HG02973 (cell line): ENCODE measurements around the gene CAMTA2.
A peak's percentile ranks its signal among the peaks of the same experiment; 100 is the strongest.

Experiments used
- ATAC-seq: cut with Tn5 transposase; IDR thresholded peaks from one replicate; pipeline ENCODE4 v1.9.1; 2021; ENCODE audit warnings: moderate library complexity; ENCODE audit not compliant: unreplicated experiment

Gene CAMTA2

GRCh38 chr17:4947411-4948165 is 39.9 kb downstream of the CAMTA2 start:
- no peak for ATAC-seq

GRCh38 chr17:4947010-4947410 is 40.5 kb downstream of the CAMTA2 start:
- ATAC-seq = no peak

GRCh38 chr17:4946312-4946976 is 41.0 kb downstream of the CAMTA2 start:
- ATAC-seq = no peak

GRCh38 chr17:4945944-4946280 is 41.6 kb downstream of the CAMTA2 start:
- ATAC-seq = no peak

- no peak for ATAC-seq
Observed at GRCh38 chr17:4945176-4945943, 42.1 kb downstream of the CAMTA2 start.

GRCh38 chr17:4944554-4945175 is 42.8 kb downstream of the CAMTA2 start:
- ATAC-seq = no peak

- ATAC-seq = no peak
Observed at GRCh38 chr17:4944163-4944553, 43.3 kb downstream of the CAMTA2 start.

GRCh38 chr17:4942760-4943508 is 44.5 kb downstream of the CAMTA2 start:
- no peak for ATAC-seq

- no peak for ATAC-seq
Observed at GRCh38 chr17:4941319-4941610, 46.2 kb downstream of the CAMTA2 start.

- peak; percentile 4 for ATAC-seq
Observed at GRCh38 chr17:4940555-4941318, 46.7 kb downstream of the CAMTA2 start.

GRCh38 chr17:4939796-4940554 is 47.5 kb downstream of the CAMTA2 start, which contains the start of the genes RNF167 and SLC25A11:
RNF167 (plus strand) TSS chr17:4940268; CDS start chr17:4940910, 642 bp downstream.
SLC25A11 (minus strand) TSS chr17:4940046; CDS start chr17:4939910, 136 bp downstream.
- ATAC-seq = peak; percentile 59

GRCh38 chr17:4939546-4939795 is 48.0 kb downstream of the CAMTA2 start:
- ATAC-seq = peak; percentile 7

GRCh38 chr17:4938688-4939545 is 48.6 kb downstream of the CAMTA2 start:
- no peak for ATAC-seq

GRCh38 chr17:4938069-4938491 is 49.4 kb downstream of the CAMTA2 start:
- ATAC-seq = no peak

GRCh38 chr17:4937553-4937952 is 49.9 kb downstream of the CAMTA2 start:
- no peak for ATAC-seq

- ATAC-seq = no peak
Observed at GRCh38 chr17:4936436-4936835, 51.0 kb downstream of the CAMTA2 start.

GRCh38 chr17:4935650-4936049 is 51.8 kb downstream of the CAMTA2 start:
- ATAC-seq = no peak

GRCh38 chr17:4934173-4934979 is 53.1 kb downstream of the CAMTA2 start:
- ATAC-seq = no peak
